ENCODE results near the gene FAM168A. TPM values are rescaled to one million over a fixed set of nuclear protein-coding genes. Genes with fewer than 3 reads are reported as not detected.

Gene FAM168A
- total RNA-seq, 2 donors from 2014 or later = 16.6 to 23.4 TPM

GRCh38 chr11:73413256-73413655 lies 184.7 kb downstream of the FAM168A start:
- ATAC-seq (no peak), DNase-seq (ENCODE audit: low spot score in 2 of 2) (no peak)
- Mint-ChIP-seq H3K27ac (no peak overlapping the region), H3K36me3 (peaks cover 0 to 7% of the 10 kb centered on the region in 2 donors), H3K9me3 (no peaks in the 10 kb centered on the region)

GRCh38 chr11:73412308-73412707 lies 185.6 kb downstream of the FAM168A start:
- no peak for DNase-seq (ENCODE audit: low spot score in 2 of 2)
- Mint-ChIP-seq H3K27ac (no peak overlapping the region), H3K36me3 (peaks cover 0 to 9% of the 10 kb centered on the region in 2 donors), H3K9me3 (no peaks in the 10 kb centered on the region)
- ATAC-seq = no peak

GRCh38 chr11:73411031-73411430 lies 186.9 kb downstream of the FAM168A start:
- Mint-ChIP-seq H3K27ac (peak overlapping the region in 1 of 2 donors; percentile 26), H3K9me3 (no peaks in the 10 kb centered on the region), H3K36me3 (peaks cover 0 to 9% of the 10 kb centered on the region in 2 donors)
- no peak for ATAC-seq
- no peak for DNase-seq (ENCODE audit: low spot score in 2 of 2)

- Mint-ChIP-seq H3K36me3 (peaks cover 0 to 9% of the 10 kb centered on the region in 2 donors), H3K9me3 (no peaks in the 10 kb centered on the region), H3K27ac (peak overlapping the region in 1 of 2 donors; percentile 26)
- ATAC-seq = no peak
- DNase-seq (ENCODE audit: low spot score in 2 of 2) = no peak
These were observed 187.3 kb downstream of the FAM168A start for GRCh38 chr11:73410627-73411026.

- Mint-ChIP-seq H3K27ac (peak overlapping the region in 1 of 2 donors; percentile 13), H3K9me3 (no peaks in the 10 kb centered on the region), H3K36me3 (peaks cover 0 to 9% of the 10 kb centered on the region in 2 donors)
- DNase-seq (ENCODE audit: low spot score in 2 of 2) (no peak), ATAC-seq (no peak)
These were observed 188.5 kb downstream of the FAM168A start for GRCh38 chr11:73409431-73409830.

- ATAC-seq (no peak), DNase-seq (ENCODE audit: low spot score in 2 of 2) (no peak)
- H3K27ac Mint-ChIP-seq = peak overlapping the region in 1 of 2 donors; percentile 4
- H3K9me3 Mint-ChIP-seq = no peaks in the 10 kb centered on the region
- H3K36me3 Mint-ChIP-seq = peaks cover 0 to 9% of the 10 kb centered on the region in 2 donors
These were observed 191.3 kb downstream of the FAM168A start for GRCh38 chr11:73406619-73407018.

GRCh38 chr11:73406131-73406530 lies 191.8 kb downstream of the FAM168A start:
- ATAC-seq (no peak), DNase-seq (ENCODE audit: low spot score in 2 of 2) (no peak)
- peaks cover 0 to 9% of the 10 kb centered on the region in 2 donors for H3K36me3 Mint-ChIP-seq
- H3K27ac Mint-ChIP-seq = peak overlapping the region in 1 of 2 donors; percentile 6
- no peaks in the 10 kb centered on the region for H3K9me3 Mint-ChIP-seq

- H3K27ac Mint-ChIP-seq = peak overlapping the region in 1 of 2 donors; percentile 89
- ATAC-seq (no peak), DNase-seq (ENCODE audit: low spot score in 2 of 2) (no peak)
- H3K9me3 Mint-ChIP-seq = no peaks in the 10 kb centered on the region
- H3K36me3 Mint-ChIP-seq = peaks cover 0 to 9% of the 10 kb centered on the region in 2 donors
These were observed 192.8 kb downstream of the FAM168A start for GRCh38 chr11:73405146-73405510.

GRCh38 chr11:73404506-73405145 lies 193.3 kb downstream of the FAM168A start:
- peak overlapping the region; percentile 53 to 89 for H3K27ac Mint-ChIP-seq
- peaks cover 0 to 9% of the 10 kb centered on the region in 2 donors for H3K36me3 Mint-ChIP-seq
- H3K9me3 Mint-ChIP-seq = no peaks in the 10 kb centered on the region
- DNase-seq (ENCODE audit: low spot score in 2 of 2) (no peak), ATAC-seq (no peak)

- DNase-seq (ENCODE audit: low spot score in 2 of 2) = no peak
- Mint-ChIP-seq H3K36me3 (peaks cover 0 to 9% of the 10 kb centered on the region in 2 donors), H3K9me3 (no peaks in the 10 kb centered on the region), H3K27ac (peak overlapping the region in 1 of 2 donors; percentile 53)
- no peak for ATAC-seq
These were observed 193.9 kb downstream of the FAM168A start for GRCh38 chr11:73404048-73404447.

- ATAC-seq = no peak
- H3K27ac Mint-ChIP-seq = peak overlapping the region; percentile 51 to 53
These were observed 194.4 kb downstream of the FAM168A start for GRCh38 chr11:73403541-73403940.

GRCh38 chr11:73402834-73403185 lies 195.1 kb downstream of the FAM168A start:
- peak overlapping the region in 1 of 2 donors; percentile 74 for H3K27ac Mint-ChIP-seq
- H3K9me3 Mint-ChIP-seq = no peaks in the 10 kb centered on the region
- no peak for DNase-seq (ENCODE audit: low spot score in 2 of 2)

More at GRCh38 chr11:73403541-73403940, 194.4 kb downstream of the FAM168A start:
- no peaks in the 10 kb centered on the region for H3K9me3 Mint-ChIP-seq
- H3K36me3 Mint-ChIP-seq = peaks cover 0 to 9% of the 10 kb centered on the region in 2 donors
- no peak for DNase-seq (ENCODE audit: low spot score in 2 of 2)

GRCh38 chr11:73401924-73402833 lies 195.7 kb downstream of the FAM168A start:
- DNase-seq (ENCODE audit: low spot score in 2 of 2) (no peak), ATAC-seq (no peak)
- peak overlapping the region in 1 of 2 donors; percentile 74 for H3K27ac Mint-ChIP-seq
- H3K36me3 Mint-ChIP-seq = peaks cover 0 to 2% of the 10 kb centered on the region in 2 donors
- H3K9me3 Mint-ChIP-seq = no peaks in the 10 kb centered on the region

More at GRCh38 chr11:73402834-73403185, 195.1 kb downstream of the FAM168A start:
- H3K36me3 Mint-ChIP-seq = peaks cover 0 to 4% of the 10 kb centered on the region in 2 donors
- ATAC-seq = peak in 1 of 2 donors; percentile 28

GRCh38 chr11:73401217-73401923 lies 196.5 kb downstream of the FAM168A start:
- H3K36me3 Mint-ChIP-seq = peaks cover 0 to 7% of the 10 kb centered on the region in 2 donors
- DNase-seq (ENCODE audit: low spot score in 2 of 2) (no peak), ATAC-seq (peak in 1 of 2 donors; percentile 19)
- H3K27ac Mint-ChIP-seq = no peak overlapping the region
- H3K9me3 Mint-ChIP-seq = no peaks in the 10 kb centered on the region

- H3K9me3 Mint-ChIP-seq = no peaks in the 10 kb centered on the region
- H3K36me3 Mint-ChIP-seq = peaks cover 0 to 7% of the 10 kb centered on the region in 2 donors
- no peak overlapping the region for H3K27ac Mint-ChIP-seq
- no peak for ATAC-seq
- no peak for DNase-seq (ENCODE audit: low spot score in 2 of 2)
These were observed 197.6 kb downstream of the FAM168A start for GRCh38 chr11:73400293-73400692.

GRCh38 chr11:73399636-73400035 lies 198.3 kb downstream of the FAM168A start:
- Mint-ChIP-seq H3K9me3 (no peaks in the 10 kb centered on the region), H3K27ac (peak overlapping the region; percentile 82 to 84), H3K36me3 (peaks cover 0 to 7% of the 10 kb centered on the region in 2 donors)
- DNase-seq (ENCODE audit: low spot score in 2 of 2) = no peak
- no peak for ATAC-seq

All from activated naive CD4-positive, alpha-beta T cell treated with anti-CD3 and anti-CD28 coated beads, Interleukin-2, amount 50 U/mL, for 72 hours (primary cell).